GM13976 (cell line): ENCODE measurements around the gene IMPDH2.

Source experiments
- DNase-seq: peaks from one replicate; pipeline ENCODE4 v3.0.0; 2012; ENCODE audit warnings: low spot score
- in situ Hi-C: fragments of 300-500 bp; cut with MboI; formaldehyde crosslinking; loops from one replicate; pipeline ENCODE4 v1.12.0; 2022; ENCODE audit warnings: low sequenced_read_pairs, mixed read lengths, inconsistent platforms; ENCODE audit not compliant: unreplicated experiment
- TF ChIP-seq, protein P1 (sequence below): IDR thresholded peaks from 2 replicates; pipeline ENCODE4 v1.5.1; 2012; ENCODE audit warnings: borderline replicate concordance, mild to moderate bottlenecking; ENCODE audit not compliant: insufficient read depth; ENCODE audit errors: extremely low read depth, missing control alignments, control extremely low read depth

Gene IMPDH2

GRCh38 chr3:49027634-49028033 is 1.6 kb downstream of the IMPDH2 start:
- in situ Hi-C loops, result no loop called here

DNA sequence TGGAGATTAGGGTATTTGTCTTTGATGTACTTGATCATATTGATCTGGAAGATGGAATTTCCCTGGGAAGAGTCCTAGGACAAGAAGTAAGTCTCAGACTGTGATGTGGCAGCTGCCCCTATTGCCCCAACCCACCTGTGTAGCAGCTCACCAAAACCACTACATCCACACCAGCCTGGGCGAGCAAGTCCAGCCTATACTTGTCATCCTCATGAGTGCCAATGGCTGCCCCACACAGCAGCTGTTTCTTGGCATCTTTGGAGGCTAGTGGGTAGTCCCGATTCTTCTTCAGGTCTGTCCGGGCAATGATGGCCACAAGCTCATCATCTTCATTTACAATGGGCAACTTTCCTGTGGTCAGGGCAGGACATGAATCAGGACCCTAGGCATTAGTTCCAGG is 2.7 kb downstream of the IMPDH2 start:
- no peak for DNase-seq
- in situ Hi-C loops, result no loop called here
- TF ChIP-seq, protein P1, sequence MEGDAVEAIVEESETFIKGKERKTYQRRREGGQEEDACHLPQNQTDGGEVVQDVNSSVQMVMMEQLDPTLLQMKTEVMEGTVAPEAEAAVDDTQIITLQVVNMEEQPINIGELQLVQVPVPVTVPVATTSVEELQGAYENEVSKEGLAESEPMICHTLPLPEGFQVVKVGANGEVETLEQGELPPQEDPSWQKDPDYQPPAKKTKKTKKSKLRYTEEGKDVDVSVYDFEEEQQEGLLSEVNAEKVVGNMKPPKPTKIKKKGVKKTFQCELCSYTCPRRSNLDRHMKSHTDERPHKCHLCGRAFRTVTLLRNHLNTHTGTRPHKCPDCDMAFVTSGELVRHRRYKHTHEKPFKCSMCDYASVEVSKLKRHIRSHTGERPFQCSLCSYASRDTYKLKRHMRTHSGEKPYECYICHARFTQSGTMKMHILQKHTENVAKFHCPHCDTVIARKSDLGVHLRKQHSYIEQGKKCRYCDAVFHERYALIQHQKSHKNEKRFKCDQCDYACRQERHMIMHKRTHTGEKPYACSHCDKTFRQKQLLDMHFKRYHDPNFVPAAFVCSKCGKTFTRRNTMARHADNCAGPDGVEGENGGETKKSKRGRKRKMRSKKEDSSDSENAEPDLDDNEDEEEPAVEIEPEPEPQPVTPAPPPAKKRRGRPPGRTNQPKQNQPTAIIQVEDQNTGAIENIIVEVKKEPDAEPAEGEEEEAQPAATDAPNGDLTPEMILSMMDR, result no peak

More at GRCh38 chr3:49027634-49028033, 1.6 kb downstream of the IMPDH2 start:
- TF ChIP-seq, protein P1, result no peak
- no peak for DNase-seq

- in situ Hi-C loops, result no loop called here
- no peak for DNase-seq
- TF ChIP-seq, protein P1, result no peak
Measured at GRCh38 chr3:49025793-49026520, 3.2 kb downstream of the IMPDH2 start.

- TF ChIP-seq, protein P1, result no peak
- in situ Hi-C loops, result no loop called here
- DNase-seq, result no peak
Measured at GRCh38 chr3:49025005-49025792, 4.0 kb downstream of the IMPDH2 start.

GRCh38 chr3:49024449-49024848 is 4.7 kb downstream of the IMPDH2 start:
- no peak for DNase-seq
- TF ChIP-seq, protein P1, result no peak
- in situ Hi-C loops, result no loop called here

- in situ Hi-C loops, result no loop called here
- DNase-seq, result no peak
- TF ChIP-seq, protein P1, result no peak
Measured at GRCh38 chr3:49023775-49024174, 5.4 kb downstream of the IMPDH2 start.
